HepG2 (cell line): ENCODE measurements around the gene ADPRS. TPM values are rescaled to one million over a fixed set of nuclear protein-coding genes. Genes with fewer than 3 reads are reported as not detected.

Experiments
- ATRX ChIP-seq: sonication (generic); formaldehyde crosslinking; IDR thresholded peaks from 2 replicates; pipeline ENCODE4 v1.4.0; 2020; ENCODE audit warnings: missing genetic modification reagents, borderline replicate concordance
- CCAR2 ChIP-seq: fragments of 200-400 bp; formaldehyde crosslinking; optimal IDR thresholded peaks from 2 replicates; pipeline ENCODE3; 2018; ENCODE audit warnings: low read depth, mild to moderate bottlenecking, low read length, moderate library complexity
- CSRNP2 ChIP-seq: sonication (generic); formaldehyde crosslinking; conservative IDR thresholded peaks from 2 replicates; pipeline ENCODE4 v1.8.0; 2022; ENCODE audit warnings: low read depth, missing genetic modification reagents
- TCF12 ChIP-seq, 2 experiments: fragments of 450-650 bp in 1 of 2; sonication (generic) in 1 of 2; formaldehyde crosslinking in 1 of 2; IDR thresholded peaks; 2 replicates each; pipeline versions ENCODE4 v1.6.1 to v1.8.0; 2017 to 2022; ENCODE audit warnings: antibody characterized with exemption in 1 of 2, mild to moderate bottlenecking in 1 of 2, missing genetic modification reagents in 1 of 2, moderate library complexity in 1 of 2
- TSC22D2 ChIP-seq: sonication (generic); formaldehyde crosslinking; IDR thresholded peaks from 2 replicates; pipeline ENCODE4 v1.5.1; 2020; ENCODE audit warnings: missing genetic modification reagents, mild to moderate bottlenecking, borderline replicate concordance
- ZNF24 ChIP-seq: fragments of 450-650 bp; IDR thresholded peaks from 2 replicates; pipeline ENCODE4 v1.6.1; 2017; ENCODE audit warnings: antibody characterized with exemption, mild to moderate bottlenecking
- ZNF674 ChIP-seq: sonication (generic); formaldehyde crosslinking; IDR thresholded peaks from 2 replicates; pipeline ENCODE4 v1.5.0; 2020; ENCODE audit warnings: low read depth, mild to moderate bottlenecking, missing genetic modification reagents
- ZNF839 ChIP-seq: sonication (generic); formaldehyde crosslinking; IDR thresholded peaks from 2 replicates; pipeline ENCODE4 v1.4.0; 2020; ENCODE audit warnings: missing genetic modification reagents, mild to moderate bottlenecking, borderline replicate concordance
- polyA plus RNA-seq, 8 experiments: library from polyadenylated mRNA; depleted of rRNA in 3 of 8; stranded (reverse) in 7 of 8; unstranded in 1 of 8; fragments of >200 nt; fragmentation: Illumina TruSeq in 4 of 8; extraction: Trizol in 4 of 8; gene quantifications; 2 replicates each; pipeline versions ENCODE4 v1.2.1 to v1.2.3, GENCODE V29; 2011 to 2016; ENCODE audit warnings: low read depth in 4 of 8, missing spikeins in 1 of 8, mixed read lengths in 1 of 8; ENCODE audit not compliant: insufficient read depth in 1 of 8
- total RNA-seq, 5 experiments: library from RNA; depleted of rRNA; stranded (reverse); fragments of >200 nt; fragmentation: Illumina TruSeq; extraction: Trizol; gene quantifications; 2 replicates each; pipeline ENCODE4 v1.2.3, GENCODE V29; 2016; ENCODE audit warnings: low read depth in 1 of 5
- TF ChIP-seq, protein P1 (sequence below): sonication (generic); formaldehyde crosslinking; IDR thresholded peaks from 2 replicates; pipeline ENCODE4 v1.5.0; 2020; ENCODE audit warnings: mild to moderate bottlenecking, missing genetic modification reagents
- TF ChIP-seq, protein P2 (sequence below): sonication (generic); formaldehyde crosslinking; conservative IDR thresholded peaks from 2 replicates; pipeline ENCODE4 v1.8.0; 2022; ENCODE audit warnings: mild to moderate bottlenecking, moderate library complexity, missing genetic modification reagents
- TF ChIP-seq, protein P3 (sequence below): sonication (generic); formaldehyde crosslinking; IDR thresholded peaks from 2 replicates; pipeline ENCODE4 v1.5.0; 2020; ENCODE audit warnings: missing genetic modification reagents
- TF ChIP-seq, protein P4 (sequence below): sonication (generic); formaldehyde crosslinking; IDR thresholded peaks from 2 replicates; pipeline ENCODE4 v1.8.0; 2022; ENCODE audit warnings: mild to moderate bottlenecking, missing genetic modification reagents; ENCODE audit not compliant: insufficient replicate concordance

Gene ADPRS
- total and polyA plus RNA-seq, 2 of the 13 experiments (the other 11 are each of a cell fraction or from before 2014, with no cell fraction given) = 30.6 to 36.4 TPM

GRCh38 chr1:36088577-36089392, at the start of gene ADPRS (continued):
- TF ChIP-seq CSRNP2 (CRISPR knock-in tag) = no peak
- peak; percentile 77; the same call in 1 of the 2 replicates for TF ChIP-seq TSC22D2
- TF ChIP-seq, protein P1, sequence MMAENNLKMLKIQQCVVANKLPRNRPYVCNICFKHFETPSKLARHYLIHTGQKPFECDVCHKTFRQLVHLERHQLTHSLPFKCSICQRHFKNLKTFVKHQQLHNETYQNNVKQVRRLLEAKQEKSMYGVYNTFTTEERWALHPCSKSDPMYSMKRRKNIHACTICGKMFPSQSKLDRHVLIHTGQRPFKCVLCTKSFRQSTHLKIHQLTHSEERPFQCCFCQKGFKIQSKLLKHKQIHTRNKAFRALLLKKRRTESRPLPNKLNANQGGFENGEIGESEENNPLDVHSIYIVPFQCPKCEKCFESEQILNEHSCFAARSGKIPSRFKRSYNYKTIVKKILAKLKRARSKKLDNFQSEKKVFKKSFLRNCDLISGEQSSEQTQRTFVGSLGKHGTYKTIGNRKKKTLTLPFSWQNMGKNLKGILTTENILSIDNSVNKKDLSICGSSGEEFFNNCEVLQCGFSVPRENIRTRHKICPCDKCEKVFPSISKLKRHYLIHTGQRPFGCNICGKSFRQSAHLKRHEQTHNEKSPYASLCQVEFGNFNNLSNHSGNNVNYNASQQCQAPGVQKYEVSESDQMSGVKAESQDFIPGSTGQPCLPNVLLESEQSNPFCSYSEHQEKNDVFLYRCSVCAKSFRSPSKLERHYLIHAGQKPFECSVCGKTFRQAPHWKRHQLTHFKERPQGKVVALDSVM (CRISPR knock-in tag) = peak; percentile 97
- TF ChIP-seq ZNF839 (CRISPR knock-in tag) = peak; percentile 74; the same call in 1 of the 2 replicates
- TF ChIP-seq ZNF674 (CRISPR knock-in tag) = no peak
- TF ChIP-seq ATRX = no peak
- TF ChIP-seq ZNF24 = no peak
- TF ChIP-seq, protein P2, sequence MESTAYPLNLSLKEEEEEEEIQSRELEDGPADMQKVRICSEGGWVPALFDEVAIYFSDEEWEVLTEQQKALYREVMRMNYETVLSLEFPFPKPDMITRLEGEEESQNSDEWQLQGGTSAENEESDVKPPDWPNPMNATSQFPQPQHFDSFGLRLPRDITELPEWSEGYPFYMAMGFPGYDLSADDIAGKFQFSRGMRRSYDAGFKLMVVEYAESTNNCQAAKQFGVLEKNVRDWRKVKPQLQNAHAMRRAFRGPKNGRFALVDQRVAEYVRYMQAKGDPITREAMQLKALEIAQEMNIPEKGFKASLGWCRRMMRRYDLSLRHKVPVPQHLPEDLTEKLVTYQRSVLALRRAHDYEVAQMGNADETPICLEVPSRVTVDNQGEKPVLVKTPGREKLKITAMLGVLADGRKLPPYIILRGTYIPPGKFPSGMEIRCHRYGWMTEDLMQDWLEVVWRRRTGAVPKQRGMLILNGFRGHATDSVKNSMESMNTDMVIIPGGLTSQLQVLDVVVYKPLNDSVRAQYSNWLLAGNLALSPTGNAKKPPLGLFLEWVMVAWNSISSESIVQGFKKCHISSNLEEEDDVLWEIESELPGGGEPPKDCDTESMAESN (CRISPR knock-in tag) = peak; percentile 84; the same call in 1 of the 2 replicates
- TF ChIP-seq CCAR2 = no peak
- TF ChIP-seq, protein P3, sequence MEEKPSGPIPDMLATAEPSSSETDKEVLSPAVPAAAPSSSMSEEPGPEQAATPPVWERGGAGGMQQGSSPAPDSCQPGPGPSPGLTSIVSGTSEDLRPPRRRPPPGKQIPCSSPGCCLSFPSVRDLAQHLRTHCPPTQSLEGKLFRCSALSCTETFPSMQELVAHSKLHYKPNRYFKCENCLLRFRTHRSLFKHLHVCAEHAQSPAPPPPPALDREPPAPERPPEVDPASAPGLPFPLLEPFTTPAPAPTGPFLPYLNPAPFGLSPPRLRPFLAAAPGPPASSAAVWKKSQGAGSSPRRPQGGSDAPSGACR = peak; percentile 99
- TF ChIP-seq, protein P4, sequence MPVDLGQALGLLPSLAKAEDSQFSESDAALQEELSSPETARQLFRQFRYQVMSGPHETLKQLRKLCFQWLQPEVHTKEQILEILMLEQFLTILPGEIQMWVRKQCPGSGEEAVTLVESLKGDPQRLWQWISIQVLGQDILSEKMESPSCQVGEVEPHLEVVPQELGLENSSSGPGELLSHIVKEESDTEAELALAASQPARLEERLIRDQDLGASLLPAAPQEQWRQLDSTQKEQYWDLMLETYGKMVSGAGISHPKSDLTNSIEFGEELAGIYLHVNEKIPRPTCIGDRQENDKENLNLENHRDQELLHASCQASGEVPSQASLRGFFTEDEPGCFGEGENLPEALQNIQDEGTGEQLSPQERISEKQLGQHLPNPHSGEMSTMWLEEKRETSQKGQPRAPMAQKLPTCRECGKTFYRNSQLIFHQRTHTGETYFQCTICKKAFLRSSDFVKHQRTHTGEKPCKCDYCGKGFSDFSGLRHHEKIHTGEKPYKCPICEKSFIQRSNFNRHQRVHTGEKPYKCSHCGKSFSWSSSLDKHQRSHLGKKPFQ (CRISPR knock-in tag) = no peak
- no peak for TF ChIP-seq TCF12 (IDR thresholded peaks at IDR 0.05)
- TF ChIP-seq TCF12 (CRISPR knock-in tag; IDR thresholded peaks at IDR 0.05) = no peak
